HG02973 (cell line): ENCODE results near the gene LRP3.
"Not testable (repeated sequence)": the region's sequence is repeated elsewhere in the genome, so short reads cannot be mapped to it uniquely, and the experiment has no call there.

Experiments used
- ATAC-seq: cut with Tn5 transposase; IDR thresholded peaks from one replicate; pipeline ENCODE4 v1.9.1; 2021; ENCODE audit warnings: moderate library complexity; ENCODE audit not compliant: unreplicated experiment

LRP3 gene

GRCh38 chr19:33215438-33216197, 21.5 kb downstream of the LRP3 start:
- no peak for ATAC-seq

GRCh38 chr19:33216198-33216830, 22.2 kb downstream of the LRP3 start:
- no peak for ATAC-seq

GRCh38 chr19:33217881-33218280, 23.8 kb downstream of the LRP3 start:
- ATAC-seq = no peak

- ATAC-seq = no peak
Measured at GRCh38 chr19:33219261-33219815, 25.2 kb downstream of the LRP3 start.

GRCh38 chr19:33220115-33220514, 26.0 kb downstream of the LRP3 start:
- no peak for ATAC-seq

GRCh38 chr19:33220735-33221134, 26.6 kb downstream of the LRP3 start:
- ATAC-seq = no peak

- ATAC-seq = no peak
Measured at GRCh38 chr19:33221638-33222037, 27.5 kb downstream of the LRP3 start.

GRCh38 chr19:33222255-33222654, 28.1 kb downstream of the LRP3 start:
- ATAC-seq = not testable (repeated sequence)

- no peak for ATAC-seq
Measured at GRCh38 chr19:33224694-33225457, 30.7 kb downstream of the LRP3 start.

GRCh38 chr19:33225458-33225926, 31.4 kb downstream of the LRP3 start, which contains the start of gene SLC7A10:
Gene SLC7A10, minus strand, starts transcription at chr19:33225850. Its CDS starts 147 bp downstream, at chr19:33225703.
- ATAC-seq = no peak

GRCh38 chr19:33226550-33227241, 32.6 kb downstream of the LRP3 start:
- no peak for ATAC-seq

- ATAC-seq = no peak
Measured at GRCh38 chr19:33227242-33227650, 33.1 kb downstream of the LRP3 start.

- no peak for ATAC-seq
Measured at GRCh38 chr19:33227870-33228599, 33.9 kb downstream of the LRP3 start.

- no peak for ATAC-seq
Measured at GRCh38 chr19:33229962-33230361, 35.8 kb downstream of the LRP3 start.

GRCh38 chr19:33231511-33231910, 37.4 kb downstream of the LRP3 start:
- ATAC-seq = no peak

GRCh38 chr19:33232656-33233055, 38.5 kb downstream of the LRP3 start:
- no peak for ATAC-seq

- ATAC-seq = no peak
Measured at GRCh38 chr19:33233056-33233873, 39.1 kb downstream of the LRP3 start.

- ATAC-seq = no peak
Measured at GRCh38 chr19:33234092-33234491, 40.0 kb downstream of the LRP3 start.

- no peak for ATAC-seq
Measured at GRCh38 chr19:33234736-33235135, 40.6 kb downstream of the LRP3 start.
